ENCODE data around the gene GRB10. TPM values are rescaled to one million over a fixed set of nuclear protein-coding genes. Genes with fewer than 3 reads are reported as not detected.
A peak's percentile ranks its signal among the peaks of the same experiment; 100 is the strongest.

The GRB10 gene
- total and polyA plus RNA-seq, 4 donors: 11.6 to 68.6 (median 41.0) TPM

- TF ChIP-seq CTCF (IDR thresholded peaks at IDR 0.05; ENCODE audit: control extremely low read depth, extremely low read depth): no peak
- Histone ChIP-seq H3K27me3 (ENCODE audit: control insufficient read depth in 3 of 3, insufficient read depth in 3 of 3, low read length in 2 of 3) (no peaks in the 10 kb centered on the region), H3K9me3 (ENCODE audit: control insufficient read depth in 4 of 4, insufficient read depth in 3 of 4, low read length in 3 of 4) (peaks cover 0 to 3% (median 0%) of the 10 kb centered on the region in 4 donors), H3K36me3 (ENCODE audit: control insufficient read depth in 4 of 4, insufficient read depth in 4 of 4, low read length in 4 of 4) (peaks cover 0 to 12% (median 5%) of the 10 kb centered on the region in 4 donors), H3K4me1 (ENCODE audit: control insufficient read depth in 5 of 5, insufficient read depth in 5 of 5, low read length in 5 of 5) (peaks cover 0 to 8% (median 0%) of the 10 kb centered on the region in 5 donors), H3K9ac (ENCODE audit: insufficient read depth in 1 of 2, low read length in 2 of 2) (no peak overlapping the region), H3K4me3 (no peak overlapping the region), H3K27ac (ENCODE audit: low read depth in 1 of 2, low read length in 1 of 2) (no peak overlapping the region)
- DNase-seq (no peak), ATAC-seq (ENCODE audit: insufficient read depth, low FRiP score) (no peak)
- WGBS, 2 donors: 89 to 96% methylated on average over 6 of the region's 6 CpGs
These were observed 79.0 kb downstream of the GRB10 start for GRCh38 chr7:50703654-50704053.

- ATAC-seq (ENCODE audit: insufficient read depth, low FRiP score) (no peak), DNase-seq (no peak)
- peaks cover 0 to 15% (median 9%) of the 10 kb centered on the region in 5 donors for H3K4me1 ChIP-seq (ENCODE audit: control insufficient read depth in 5 of 5, insufficient read depth in 5 of 5, low read length in 5 of 5)
- no peak for TF ChIP-seq CTCF (IDR thresholded peaks at IDR 0.05; ENCODE audit: control extremely low read depth, extremely low read depth)
- no peak overlapping the region for H3K9ac ChIP-seq (ENCODE audit: insufficient read depth in 1 of 2, low read length in 2 of 2)
- H3K36me3 ChIP-seq (ENCODE audit: control insufficient read depth in 4 of 4, insufficient read depth in 4 of 4, low read length in 4 of 4): peaks cover 4 to 12% (median 7%) of the 10 kb centered on the region in 4 donors
- H3K9me3 ChIP-seq (ENCODE audit: control insufficient read depth in 4 of 4, insufficient read depth in 3 of 4, low read length in 3 of 4): peaks cover 0 to 3% (median 0%) of the 10 kb centered on the region in 4 donors
- H3K27ac ChIP-seq (ENCODE audit: low read depth in 1 of 2, low read length in 1 of 2): no peak overlapping the region
- H3K4me3 ChIP-seq: no peak overlapping the region
- no peaks in the 10 kb centered on the region for H3K27me3 ChIP-seq (ENCODE audit: control insufficient read depth in 3 of 3, insufficient read depth in 3 of 3, low read length in 2 of 3)
These were observed 83.6 kb downstream of the GRB10 start for GRCh38 chr7:50699143-50699542.

GRCh38 chr7:50697748-50698147, 84.9 kb downstream of the GRB10 start:
- no peak overlapping the region for H3K9ac ChIP-seq (ENCODE audit: insufficient read depth in 1 of 2, low read length in 2 of 2)
- DNase-seq (peak; percentile 32 to 81 (median 61)), ATAC-seq (ENCODE audit: insufficient read depth, low FRiP score) (no peak)
- H3K27ac ChIP-seq (ENCODE audit: low read depth in 1 of 2, low read length in 1 of 2): peak overlapping the region in 1 of 2 donors; percentile 60
- H3K27me3 ChIP-seq (ENCODE audit: control insufficient read depth in 3 of 3, insufficient read depth in 3 of 3, low read length in 2 of 3): no peaks in the 10 kb centered on the region
- no peak overlapping the region for H3K4me3 ChIP-seq
- H3K36me3 ChIP-seq (ENCODE audit: control insufficient read depth in 4 of 4, insufficient read depth in 4 of 4, low read length in 4 of 4): peaks cover 4 to 7% (median 5%) of the 10 kb centered on the region in 4 donors
- peaks cover 0 to 3% (median 0%) of the 10 kb centered on the region in 4 donors for H3K9me3 ChIP-seq (ENCODE audit: control insufficient read depth in 4 of 4, insufficient read depth in 3 of 4, low read length in 3 of 4)
- TF ChIP-seq CTCF (IDR thresholded peaks at IDR 0.05; ENCODE audit: control extremely low read depth, extremely low read depth): no peak
- H3K4me1 ChIP-seq (ENCODE audit: control insufficient read depth in 5 of 5, insufficient read depth in 5 of 5, low read length in 5 of 5): peaks cover 0 to 26% (median 12%) of the 10 kb centered on the region in 5 donors
- WGBS, 2 donors: 64 to 73% methylated on average over 1 of the region's 1 CpG

All from lung (tissue), 12 donors.